Heart left ventricle (tissue), 16 donors: ENCODE measurements around the gene RCL1. TPM values are rescaled to one million over a fixed set of nuclear protein-coding genes. Genes with fewer than 3 reads are reported as not detected.

Experiments used
- ATAC-seq, 4 donors: fragments of 200-7000 bp; cut with Tn5 transposase; one replicate each; pipeline ENCODE4 v1.9.1; 2020 to 2022; ENCODE audit warnings: moderate library complexity in 4 of 4, mild to moderate bottlenecking in 3 of 4, moderate number of reproducible peaks in 1 of 4
- DNase-seq, 5 donors: peaks; one replicate each; pipeline ENCODE4 v3.0.0-alpha.2; 2020
- H3K27ac ChIP-seq, 12 donors: fragments of 200-600 bp; sonication (generic) in 4 of 12; one replicate each; pipeline versions ENCODE4 v1.5.0 to v1.8.0; 2016 to 2022; ENCODE audit warnings: mild to moderate bottlenecking in 2 of 12
- H3K27me3 ChIP-seq, 9 donors: fragments of 200-600 bp; sonication (generic) in 2 of 9; one replicate each; pipeline versions ENCODE4 v1.5.1 to v1.8.0; 2016 to 2022; ENCODE audit warnings: mild to moderate bottlenecking in 3 of 9
- H3K36me3 ChIP-seq, 9 donors: fragments of 200-600 bp; sonication (generic) in 2 of 9; one replicate each; pipeline versions ENCODE4 v1.5.0 to v1.8.0; 2018 to 2022; ENCODE audit warnings: mild to moderate bottlenecking in 2 of 9
- H3K4me1 ChIP-seq, 12 donors: fragments of 200-600 bp; sonication (generic) in 4 of 12; one replicate each; pipeline versions ENCODE4 v1.5.0 to v1.8.0; 2016 to 2022; ENCODE audit warnings: mild to moderate bottlenecking in 3 of 12
- H3K4me3 ChIP-seq, 12 donors: fragments of 200-600 bp; sonication (generic) in 4 of 12; one replicate each; pipeline versions ENCODE4 v1.5.0 to v1.8.0; 2017 to 2022; ENCODE audit warnings: mild to moderate bottlenecking in 9 of 12, moderate library complexity in 4 of 12
- H3K9me3 ChIP-seq, 12 donors: fragments of 200-600 bp; sonication (generic) in 4 of 12; one replicate each; pipeline versions ENCODE4 v1.5.0 to v1.8.0; 2016 to 2022; ENCODE audit warnings: mild to moderate bottlenecking in 1 of 12
- CTCF ChIP-seq, 12 donors: fragments of 200-600 bp; sonication (generic) in 4 of 12; IDR thresholded peaks; one replicate each; pipeline versions ENCODE4 v1.5.0 to v1.8.0; 2018 to 2022; ENCODE audit warnings: antibody characterized with exemption in 12 of 12, mild to moderate bottlenecking in 5 of 12
- POLR2A ChIP-seq, 2 donors: fragments of 450-650 bp; IDR thresholded peaks; one replicate each; pipeline ENCODE4 v1.6.1; 2017; ENCODE audit warnings: antibody characterized with exemption in 2 of 2, mild to moderate bottlenecking in 2 of 2, moderate library complexity in 2 of 2
- WGBS, 4 donors: extraction: QIAGEN DNeasy Blood & Tissue Kit in 2 of 4; methylation state at CpG; one replicate each; pipeline versions ENCODE4 v1.1.5 to v1.1.7; 2013 to 2018; 5-methylcytosine and 5-hydroxymethylcytosine counted together
- intact Hi-C, 10 donors: fragments of 100-400 bp; cut with DNase I; formaldehyde crosslinking; loops; one replicate each; pipeline versions ENCODE4 v1.11.1 to v1.14.2; 2022
- polyA plus RNA-seq, 2 donors: library from polyadenylated mRNA; stranded (reverse); fragments of 200-250 nt; gene quantifications; one replicate each; pipeline ENCODE4 v1.2.3, GENCODE V29; 2013
- total RNA-seq, 9 donors: library from RNA; depleted of rRNA in 2 of 9; stranded (reverse); fragments of >200 nt in 2 of 9; fragmentation: NEBNext Ultra II Directional in 3 of 9; extraction: Animal tissue kit (Norgen Biotek cat#: 25700) in 3 of 9; gene quantifications; one replicate each; pipeline versions ENCODE4 v1.1.0 to v1.2.4, GENCODE V29; 2016 to 2023
- donor health status: ischemic (EF 13 %, LVEDD 7.1; RV severe dilation, severe dysfunction).
- donor health status: healthy with polysubstance abuse.
- donor health status: DM: no; HTN: yes; CAD: no.
- donor health status: DM: no; HTN: no; CAD: no.
- donor health status: ischemic (EF 25% LVEDD 6.9; RV normal size, moderate dysfunction).
- donor health status: ischemic (EF 25% LVEDD 5.7; RV mildly dilated, moderate dysfunction).
- donor health status: healthy.
- donor health status: DM: yes; HTN: yes; CAD: no.
- donor health status: ischemic (EF 35%, LVEDD 5.7; RV mildly dilated, moderate dysfunction).
- donor health status: nonischemic (EF 11% LVEDD 7.7; RV severe dilation, severe dysfunction).
- donor health status: DM: yes; HTN: yes; CAD: no.
- donor health status: PGD.
- donor health status: ischemic (EF 29% LVEDD 5.4; RV normal size, mild dysfunction).
- donor health status: nonischemic (EF 23%, LVEDD 6.1; RV moderate dilation, normal function).

RCL1 gene
- total and polyA plus RNA-seq, 11 donors = 3.8 to 11.3 (median 7.2) TPM

- Histone ChIP-seq H3K9me3 (no peaks in the 10 kb centered on the region), H3K4me1 (peaks cover 0 to 21% (median 0%) of the 10 kb centered on the region in 12 donors), H3K27ac (no peak overlapping the region), H3K27me3 (no peaks in the 10 kb centered on the region), H3K36me3 (no peaks in the 10 kb centered on the region), H3K4me3 (no peak overlapping the region)
- DNase-seq (no peak), ATAC-seq (no peak)
- 52 to 61% (median 58%) methylated on average over 4 of the region's 4 CpGs for WGBS, 4 donors
- TF ChIP-seq POLR2A (IDR thresholded peaks at IDR 0.05) (no peak), CTCF (IDR thresholded peaks at IDR 0.05) (no peak)
- intact Hi-C loops = loop anchor here in 5 of 10 donors (5.0 to 10.0 kb wide), 5 partner anchors 41 to 841 kb away; no protein-coding TSS in a partner anchor
These were observed 36.3 kb upstream of the RCL1 start for GRCh38 chr9:4756420-4756819.

DNA sequence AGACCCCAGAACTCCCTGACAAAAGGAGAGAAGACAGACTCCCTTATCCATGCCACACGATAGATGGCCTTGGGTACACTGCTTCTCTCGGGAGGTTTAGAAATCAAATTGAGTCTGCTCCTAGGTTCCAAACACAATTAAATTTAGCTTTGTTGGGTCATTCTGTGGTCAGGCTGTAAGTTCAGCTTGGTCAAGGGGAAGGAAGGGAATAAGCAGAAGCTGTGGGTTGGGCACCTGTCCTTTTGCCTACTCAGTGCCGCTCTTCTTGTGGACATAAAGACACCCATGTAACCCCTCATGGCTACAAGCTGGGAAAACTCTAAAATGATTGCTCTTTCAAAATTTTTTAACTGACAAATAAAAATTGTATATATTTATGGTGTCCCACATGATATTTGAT lies 32.6 kb upstream of the RCL1 start:
- Histone ChIP-seq H3K9me3 (no peaks in the 10 kb centered on the region), H3K4me3 (no peak overlapping the region), H3K27ac (peak overlapping the region in 1 of 12 donors; percentile 52), H3K27me3 (no peaks in the 10 kb centered on the region), H3K4me1 (peaks cover 0 to 45% (median 11%) of the 10 kb centered on the region in 12 donors), H3K36me3 (no peaks in the 10 kb centered on the region)
- intact Hi-C loops = loop anchor here in 9 of 10 donors (2.0 to 10.0 kb wide), 13 partner anchors 37 to 842 kb away; partner anchors contain the start of genes JAK2 (in 4 of the 9) and PLGRKT (in 2 of the 9)
- no peak for DNase-seq
- no peak for TF ChIP-seq CTCF (IDR thresholded peaks at IDR 0.05)
- TF ChIP-seq POLR2A (IDR thresholded peaks at IDR 0.05) = no peak
- 76 to 87% (median 84%) methylated on average over 3 of the region's 3 CpGs for WGBS, 4 donors
- ATAC-seq = peak in 2 of 4 donors; percentile 63 to 71

- intact Hi-C loops = loop anchor here in 9 of 10 donors (1.0 to 10.0 kb wide), 16 partner anchors 35 to 840 kb away; partner anchors contain the start of genes JAK2 (in 5 of the 9) and PLGRKT (in 2 of the 9)
- peak; percentile 32 to 62 (median 50) for ATAC-seq
These were observed 30.4 kb upstream of the RCL1 start for GRCh38 chr9:4762108-4762885.

More at GRCh38 chr9:4762108-4762885, 30.4 kb upstream of the RCL1 start:
- DNase-seq = peak in 4 of 5 donors; percentile 59 to 71 (median 66)
- Histone ChIP-seq H3K27ac (peak overlapping the region in 6 of 12 donors; percentile 3 to 63 (median 36)), H3K4me1 (peaks cover 0 to 45% (median 11%) of the 10 kb centered on the region in 12 donors), H3K27me3 (no peaks in the 10 kb centered on the region), H3K9me3 (no peaks in the 10 kb centered on the region), H3K4me3 (peak overlapping the region in 9 of 12 donors; percentile 7 to 39 (median 32)), H3K36me3 (no peaks in the 10 kb centered on the region)
- 26 to 31% (median 29%) methylated on average over 22 of the region's 22 CpGs for WGBS, 4 donors
- no peak for TF ChIP-seq POLR2A (IDR thresholded peaks at IDR 0.05)
- peak; percentile 61 to 91 (median 81) for TF ChIP-seq CTCF (IDR thresholded peaks at IDR 0.05)
